Endothelial cell of umbilical vein (primary cell): Measurements from ENCODE around the gene DAPK3. TPM values are rescaled to one million over a fixed set of nuclear protein-coding genes. Genes with fewer than 3 reads are reported as not detected.

Experiments used
- BruUV-seq: library from RNA; stranded (reverse); fragments of 400-500 nt; replicated peaks from 2 replicates; lab custom pipeline; 2021; lab: Mats Ljungman, UMichigan
- CTCF ChIA-PET: fragments of 300-600, 350-600 bp; sonication (Branson Sonifier 250); formaldehyde crosslinking; loops from one replicate; lab custom pipeline; 2021; ENCODE audit warnings: antibody characterized with exemption, inconsistent platforms; lab: Charles Lee
- POLR2A ChIA-PET: fragments of 300-600, 350-600 bp; sonication (Branson Sonifier 250); formaldehyde crosslinking; loops from one replicate; lab custom pipeline; 2021; ENCODE audit warnings: antibody characterized with exemption, inconsistent platforms; lab: Charles Lee
- DNase-seq: peaks from one replicate; pipeline ENCODE4 v3.0.0-alpha.2; 2011; ENCODE audit warnings: low read depth, low spot score
- FAIRE-seq: peaks from 2 replicates; lab custom pipeline; 2011; peaks lifted over from hg19 to GRCh38; lab: Jason Lieb, UNC
- H2AFZ ChIP-seq: 2 replicates; pipeline ENCODE4 v1.6.0; 2012; ENCODE audit warnings: low read depth, low read length, control low read depth, inconsistent platforms
- H3K27ac ChIP-seq: 2 replicates; pipeline ENCODE4 v1.5.1; 2011; ENCODE audit warnings: low read depth, mild to moderate bottlenecking, control low read depth, low read length, moderate library complexity; ENCODE audit not compliant: insufficient read depth
- H3K27me3 ChIP-seq, 2 experiments: 2 replicates each; pipeline versions ENCODE4 v1.6.0 to v1.6.1; 2011; ENCODE audit warnings: low read length in 2 of 2, mixed read lengths in 1 of 2; ENCODE audit not compliant: control insufficient read depth in 2 of 2, insufficient read depth in 2 of 2
- H3K36me3 ChIP-seq, 2 experiments: 2 replicates in 1 of 2; 3 replicates in 1 of 2; pipeline ENCODE4 v1.5.1; 2011; ENCODE audit warnings: low read length in 2 of 2, mild to moderate bottlenecking in 1 of 2, moderate library complexity in 1 of 2; ENCODE audit not compliant: control insufficient read depth in 2 of 2, insufficient read depth in 2 of 2; ENCODE audit errors: extremely low read depth in 1 of 2
- H3K4me1 ChIP-seq: 3 replicates; pipeline ENCODE4 v1.5.1; 2011; ENCODE audit warnings: mild to moderate bottlenecking, low read length; ENCODE audit not compliant: control insufficient read depth, insufficient read depth; ENCODE audit errors: extremely low read depth
- H3K4me2 ChIP-seq: 2 replicates; pipeline ENCODE4 v1.6.1; 2011; ENCODE audit warnings: low read length, control low read depth, mixed read lengths; ENCODE audit not compliant: insufficient read depth
- H3K4me3 ChIP-seq, 3 experiments: fragments of 200-600 bp in 1 of 3; sonication (generic), shearing (Covaris generic) in 1 of 3; replicated peaks in 1 of 3; 2 replicates each; pipeline ENCODE4 v1.5.1; 2011 to 2016; ENCODE audit warnings: control low read depth in 3 of 3, low read length in 3 of 3, mild to moderate bottlenecking in 2 of 3, inconsistent platforms in 1 of 3, low read depth in 1 of 3, moderate library complexity in 1 of 3; ENCODE audit not compliant: insufficient read depth in 1 of 3
- H3K79me2 ChIP-seq: 2 replicates; pipeline ENCODE4 v1.6.0; 2012; ENCODE audit warnings: low read length, inconsistent platforms; ENCODE audit not compliant: control insufficient read depth, insufficient read depth
- H3K9ac ChIP-seq: replicated peaks from 2 replicates; pipeline ENCODE3; 2011; ENCODE audit warnings: low read length, control low read depth; ENCODE audit not compliant: insufficient read depth; ENCODE audit errors: extremely low read depth
- H3K9me1 ChIP-seq: replicated peaks from 3 replicates; pipeline ENCODE4 v1.6.0; 2011; ENCODE audit warnings: mild to moderate bottlenecking, low read length; ENCODE audit not compliant: control insufficient read depth, insufficient read depth; ENCODE audit errors: extremely low read depth
- H3K9me3 ChIP-seq: replicated peaks from 2 replicates; pipeline ENCODE4 v1.5.1; 2012; ENCODE audit warnings: low read length, inconsistent platforms; ENCODE audit not compliant: control insufficient read depth, insufficient read depth
- H4K20me1 ChIP-seq: replicated peaks from 2 replicates; pipeline ENCODE3; 2011; ENCODE audit warnings: mild to moderate bottlenecking, low read length; ENCODE audit not compliant: control insufficient read depth, insufficient read depth; ENCODE audit errors: extremely low read depth
- CTCF ChIP-seq, 2 donors: IDR thresholded peaks; 1 replicate in 1 of 2; 2 replicates in 1 of 2; pipeline ENCODE4 v1.5.1; 2011; ENCODE audit warnings: low read length in 2 of 2, mild to moderate bottlenecking in 2 of 2, moderate library complexity in 2 of 2, control low read depth in 1 of 2, inconsistent platforms in 1 of 2, low read depth in 1 of 2; ENCODE audit not compliant: insufficient read depth in 1 of 2; ENCODE audit errors: extremely low read depth in 1 of 2
- EZH2 ChIP-seq: IDR thresholded peaks from 2 replicates; pipeline ENCODE4 v1.6.1; 2012; ENCODE audit warnings: borderline replicate concordance, low read depth, mild to moderate bottlenecking, moderate library complexity, low read length, inconsistent platforms; ENCODE audit not compliant: severe bottlenecking
- FOS ChIP-seq: IDR thresholded peaks from 2 replicates; pipeline ENCODE4 v1.6.1; 2011; ENCODE audit warnings: mild to moderate bottlenecking, low read length, moderate library complexity, borderline replicate concordance; ENCODE audit not compliant: insufficient read depth
- GATA2 ChIP-seq: IDR thresholded peaks from 2 replicates; pipeline ENCODE4 v1.7.0; 2011; ENCODE audit warnings: low read depth, mild to moderate bottlenecking, moderate library complexity, mixed read lengths, low read length; ENCODE audit not compliant: insufficient read length, insufficient read depth
- JUN ChIP-seq: IDR thresholded peaks from 2 replicates; pipeline ENCODE4 v1.6.1; 2011; ENCODE audit warnings: borderline replicate concordance, low read depth; ENCODE audit not compliant: insufficient read length, insufficient read depth
- MAX ChIP-seq: IDR thresholded peaks from 2 replicates; pipeline ENCODE4 v1.6.1; 2011; ENCODE audit not compliant: insufficient read depth, insufficient read length
- MYC ChIP-seq: IDR thresholded peaks from one replicate; pipeline ENCODE4 v1.6.1; 2011; ENCODE audit warnings: mild to moderate bottlenecking, low read depth, low read length
- POLR2A ChIP-seq: IDR thresholded peaks from 2 replicates; pipeline ENCODE4 v1.6.1; 2012; ENCODE audit warnings: low read depth, mild to moderate bottlenecking, control low read depth, low read length
- POLR2AphosphoS5 ChIP-seq: IDR thresholded peaks from 2 replicates; pipeline ENCODE4 v1.6.1; 2012; ENCODE audit warnings: low read depth, mild to moderate bottlenecking, control low read depth, low read length, moderate library complexity; ENCODE audit not compliant: insufficient read depth
- dilution Hi-C: fragments of 300-500 bp; cut with MboI; formaldehyde crosslinking; loops from one replicate; pipeline ENCODE4 v1.15.0; 2019; ENCODE audit warnings: low sequenced_read_pairs; ENCODE audit not compliant: extremely low pct_ligation_motif_present
- intact Hi-C: fragments of 100-400 bp; cut with micrococcal nuclease; formaldehyde crosslinking; loops from one replicate; pipeline ENCODE4 v1.10.0; 2022
- polyA plus RNA-seq, 4 experiments: library from polyadenylated mRNA; depleted of rRNA in 3 of 4; stranded (reverse) in 3 of 4; unstranded in 1 of 4; fragments of >200 nt; gene quantifications; 2 replicates each; pipeline versions ENCODE4 v1.2.1 to v1.2.3, GENCODE V29; 2011 to 2012; ENCODE audit warnings: missing spikeins in 1 of 4
- total RNA-seq: library from RNA; stranded (reverse); gene quantifications from 2 replicates; pipeline ENCODE4 v1.2.3, GENCODE V29; 2021

DAPK3 gene
- total and polyA plus RNA-seq, 2 donors (not counting 3 experiments of a cell fraction or from before 2014, with no cell fraction given): 157 to 175 TPM

DNA sequence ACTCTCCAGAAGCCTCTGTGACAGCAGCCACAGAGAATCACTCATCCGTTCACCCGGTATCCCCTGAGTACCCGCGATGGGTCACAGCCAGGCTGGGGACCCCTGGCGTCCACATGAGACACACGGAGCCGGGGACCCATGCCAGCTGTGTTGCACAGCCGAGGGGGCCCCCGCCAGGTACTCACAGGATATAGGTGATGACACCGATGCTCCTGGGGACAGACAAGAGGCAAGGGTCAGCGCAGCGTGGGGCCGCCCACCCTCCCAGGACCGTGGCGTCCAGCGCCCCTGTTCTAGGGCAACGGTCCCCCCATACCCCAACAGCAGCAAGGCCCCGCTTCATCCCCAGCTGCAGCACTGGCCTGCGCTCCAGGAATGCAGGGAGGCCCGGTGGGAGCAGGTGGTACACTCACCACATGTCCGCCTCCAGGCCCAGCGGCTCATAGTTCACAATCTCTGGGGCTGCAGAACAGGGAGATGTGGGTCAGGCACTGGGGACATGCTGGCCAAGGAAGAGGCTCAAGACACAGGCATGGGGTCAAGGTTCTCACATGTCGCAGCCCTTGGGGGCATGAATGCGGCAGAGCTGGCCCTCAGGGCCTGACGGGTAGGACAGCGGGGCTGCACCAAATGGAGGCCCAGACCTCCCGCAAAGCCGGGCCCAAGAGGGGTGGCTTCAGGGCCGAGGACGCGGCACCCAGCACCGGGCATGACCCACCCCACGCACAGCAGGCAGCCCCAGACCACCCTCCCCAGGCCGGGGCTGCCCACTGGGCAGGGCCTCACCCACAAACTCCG lies 7.2 kb downstream of the DAPK3 start:
- dilution Hi-C loops: no loop called here
- Histone ChIP-seq H3K4me3 (no peak overlapping the region), H3K9ac (no peak overlapping the region), H3K27me3 (no peaks in the 10 kb centered on the region), H3K9me3 (no peaks in the 10 kb centered on the region), H2AFZ (no peak overlapping the region), H3K4me1 (peaks cover 10% of the 10 kb centered on the region), H3K4me2 (no peak overlapping the region), H4K20me1 (no peaks in the 10 kb centered on the region), H3K36me3 (peaks cover 18 to 67% of the 10 kb centered on the region in 2 experiments), H3K9me1 (no peaks in the 10 kb centered on the region), H3K79me2 (peaks cover 35% of the 10 kb centered on the region), H3K27ac (no peak overlapping the region)
- intact Hi-C loops: no loop called here
- POLR2A ChIA-PET: no interaction called here
- DNase-seq (no peak), FAIRE-seq (no peak)
- BruUV-seq: no TSS peak
- TF ChIP-seq FOS (no peak), JUN (no peak), MYC (no peak)
- CTCF ChIA-PET: interaction anchor here (1.1 kb wide), 1 partner anchor 24 kb away, joined by 3 read pairs; no protein-coding TSS in a partner anchor

DNA sequence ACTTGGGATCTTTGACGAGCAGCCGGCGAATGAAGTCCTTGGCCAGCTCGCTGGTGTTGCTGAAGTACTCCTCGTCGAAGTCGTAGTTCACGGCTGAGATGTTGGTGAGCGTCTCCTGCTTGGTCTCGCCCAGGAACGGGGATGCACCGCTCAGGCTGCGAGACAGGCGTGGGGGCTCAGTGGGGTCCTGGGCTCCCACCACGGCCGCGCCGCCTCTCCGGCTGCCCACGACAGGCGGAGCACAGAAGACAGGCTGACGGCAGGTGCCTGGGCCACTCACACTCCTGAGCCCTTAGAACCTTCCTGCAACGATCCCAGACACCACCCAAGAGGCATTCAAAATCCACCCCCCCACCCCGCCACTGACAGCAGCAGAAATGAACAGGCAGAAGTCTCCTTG lies 9.9 kb downstream of the DAPK3 start:
- no peak for DNase-seq
- dilution Hi-C loops: no loop called here
- no peak for FAIRE-seq
- Histone ChIP-seq H3K9me1 (no peaks in the 10 kb centered on the region), H3K4me3 (no peak overlapping the region), H3K79me2 (peaks cover 12% of the 10 kb centered on the region), H3K27ac (no peak overlapping the region), H3K27me3 (no peaks in the 10 kb centered on the region), H3K4me2 (no peak overlapping the region), H3K9ac (no peak overlapping the region), H3K36me3 (peaks cover 13 to 65% of the 10 kb centered on the region in 2 experiments), H2AFZ (no peak overlapping the region), H3K9me3 (no peaks in the 10 kb centered on the region), H3K4me1 (no peaks in the 10 kb centered on the region), H4K20me1 (no peaks in the 10 kb centered on the region)
- BruUV-seq: no TSS peak
- ChIA-PET CTCF (interaction anchor here (1.1 kb wide), 1 partner anchor 179 kb away, joined by 3 read pairs; no protein-coding TSS in a partner anchor), POLR2A (no interaction called here)
- TF ChIP-seq FOS (no peak), CTCF (IDR thresholded peaks at IDR 0.05; ENCODE audit: extremely low read depth in 1 of 2, insufficient read depth in 1 of 2, low read depth in 1 of 2, low read length in 2 of 2) (no peak), MYC (no peak), GATA2 (no peak), MAX (no peak), JUN (no peak), EZH2 (no peak), POLR2A (no peak), POLR2AphosphoS5 (no peak)
- intact Hi-C loops: no loop called here
